ENCODE data around the gene STOX2.
A peak's percentile ranks its signal among the peaks of the same experiment; 100 is the strongest.

STOX2 gene, protein sequence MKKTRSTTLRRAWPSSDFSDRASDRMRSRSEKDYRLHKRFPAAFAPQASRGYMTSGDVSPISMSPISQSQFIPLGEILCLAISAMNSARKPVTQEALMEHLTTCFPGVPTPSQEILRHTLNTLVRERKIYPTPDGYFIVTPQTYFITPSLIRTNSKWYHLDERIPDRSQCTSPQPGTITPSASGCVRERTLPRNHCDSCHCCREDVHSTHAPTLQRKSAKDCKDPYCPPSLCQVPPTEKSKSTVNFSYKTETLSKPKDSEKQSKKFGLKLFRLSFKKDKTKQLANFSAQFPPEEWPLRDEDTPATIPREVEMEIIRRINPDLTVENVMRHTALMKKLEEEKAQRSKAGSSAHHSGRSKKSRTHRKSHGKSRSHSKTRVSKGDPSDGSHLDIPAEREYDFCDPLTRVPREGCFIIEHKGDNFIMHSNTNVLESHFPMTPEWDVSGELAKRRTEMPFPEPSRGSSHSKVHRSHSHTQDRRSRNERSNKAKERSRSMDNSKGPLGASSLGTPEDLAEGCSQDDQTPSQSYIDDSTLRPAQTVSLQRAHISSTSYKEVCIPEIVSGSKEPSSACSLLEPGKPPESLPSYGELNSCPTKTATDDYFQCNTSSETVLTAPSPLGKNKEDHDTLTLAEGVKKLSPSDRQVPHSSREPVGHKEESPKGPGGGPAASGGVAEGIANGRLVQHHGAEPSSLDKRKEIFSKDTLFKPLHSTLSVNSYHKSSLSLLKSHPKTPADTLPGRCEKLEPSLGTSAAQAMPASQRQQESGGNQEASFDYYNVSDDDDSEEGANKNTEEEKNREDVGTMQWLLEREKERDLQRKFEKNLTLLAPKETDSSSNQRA (N-terminal part only)

DNA sequence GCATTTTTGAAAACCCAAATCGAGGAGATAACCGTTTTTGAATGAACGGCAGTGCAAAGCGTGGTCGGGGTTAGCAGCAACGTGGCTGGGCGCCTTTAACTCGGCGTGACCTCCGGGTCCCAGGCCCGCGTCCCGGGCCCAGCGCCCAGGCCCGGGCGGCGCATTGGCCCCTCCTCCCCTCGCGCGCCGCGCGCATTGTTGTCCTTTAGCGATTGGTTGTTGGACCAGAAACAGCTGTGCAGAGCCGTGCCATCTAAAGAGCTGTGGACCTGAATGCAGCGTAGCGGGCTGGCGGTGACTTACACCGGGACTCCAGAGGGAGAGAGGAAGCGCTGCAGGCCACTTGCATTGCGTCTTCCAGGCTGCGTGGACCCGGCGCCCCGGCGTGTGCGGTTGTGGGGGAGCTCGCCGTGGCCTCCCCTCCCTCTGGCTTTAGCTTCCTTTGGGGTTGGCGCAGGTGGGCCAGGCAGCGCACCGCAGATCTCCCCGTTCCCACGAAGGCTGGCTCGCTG, at the start of gene STOX2:
Gene STOX2 (plus strand): TSS at position 227 of the 512 bp plus-strand sequence. CDS start 1,484 bp downstream, outside the sequence.
- peak within 1 kb of the TSS; percentile 35 for H3K4me3 ChIP-seq (ENCODE audit: control insufficient read depth, low read depth, low read length)
- DNase-seq (ENCODE audit: low read depth) = peak; percentile 34

DNA sequence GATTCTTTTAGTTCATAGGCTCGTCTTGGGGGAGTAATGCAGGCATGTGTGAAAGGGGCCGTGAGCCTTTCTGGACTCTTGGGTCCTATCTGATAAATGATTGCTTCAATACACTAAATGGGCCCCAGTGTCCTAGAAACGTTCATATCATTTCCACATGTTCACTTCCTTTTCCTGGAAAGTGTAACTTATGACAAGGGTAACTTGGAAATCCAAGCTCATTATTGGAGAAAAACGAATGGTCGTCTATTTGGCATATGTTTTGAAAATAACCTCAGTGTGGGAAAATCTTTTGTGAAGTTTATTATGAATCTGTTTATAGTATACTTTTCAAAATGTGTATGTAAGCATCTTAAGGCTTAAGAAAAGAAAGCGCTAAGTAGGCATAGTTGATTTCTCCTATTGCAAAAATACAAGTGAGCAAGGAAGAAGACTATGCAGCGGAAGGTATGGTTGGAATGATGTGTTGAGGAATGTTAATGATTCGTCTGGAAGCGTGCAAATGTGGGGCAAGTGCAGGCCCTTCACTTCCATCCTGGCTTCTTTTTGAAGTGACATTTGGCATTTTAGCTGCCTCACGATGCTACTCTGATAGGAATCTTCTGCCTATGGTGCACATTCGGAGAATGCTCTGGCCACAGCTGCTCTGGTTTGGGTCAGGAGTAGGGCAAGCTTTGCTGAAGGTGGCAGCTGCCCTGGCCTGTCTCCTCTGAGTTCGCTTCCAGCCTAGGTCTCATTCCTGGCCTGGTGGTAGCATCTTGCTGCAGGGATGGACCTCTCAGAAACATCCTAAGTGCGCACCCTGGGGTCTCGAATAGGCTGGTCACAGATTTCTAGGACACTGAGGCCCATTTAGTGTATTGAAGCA, 49.5 kb upstream of the STOX2 start:
- TF ChIP-seq, protein P1, sequence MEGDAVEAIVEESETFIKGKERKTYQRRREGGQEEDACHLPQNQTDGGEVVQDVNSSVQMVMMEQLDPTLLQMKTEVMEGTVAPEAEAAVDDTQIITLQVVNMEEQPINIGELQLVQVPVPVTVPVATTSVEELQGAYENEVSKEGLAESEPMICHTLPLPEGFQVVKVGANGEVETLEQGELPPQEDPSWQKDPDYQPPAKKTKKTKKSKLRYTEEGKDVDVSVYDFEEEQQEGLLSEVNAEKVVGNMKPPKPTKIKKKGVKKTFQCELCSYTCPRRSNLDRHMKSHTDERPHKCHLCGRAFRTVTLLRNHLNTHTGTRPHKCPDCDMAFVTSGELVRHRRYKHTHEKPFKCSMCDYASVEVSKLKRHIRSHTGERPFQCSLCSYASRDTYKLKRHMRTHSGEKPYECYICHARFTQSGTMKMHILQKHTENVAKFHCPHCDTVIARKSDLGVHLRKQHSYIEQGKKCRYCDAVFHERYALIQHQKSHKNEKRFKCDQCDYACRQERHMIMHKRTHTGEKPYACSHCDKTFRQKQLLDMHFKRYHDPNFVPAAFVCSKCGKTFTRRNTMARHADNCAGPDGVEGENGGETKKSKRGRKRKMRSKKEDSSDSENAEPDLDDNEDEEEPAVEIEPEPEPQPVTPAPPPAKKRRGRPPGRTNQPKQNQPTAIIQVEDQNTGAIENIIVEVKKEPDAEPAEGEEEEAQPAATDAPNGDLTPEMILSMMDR (conservative IDR thresholded peaks at IDR 0.05; ENCODE audit: control insufficient read depth, insufficient read depth, low read depth, low read length) = no peak
- DNase-seq (ENCODE audit: low read depth) = no peak
- no peak overlapping the region for H3K4me3 ChIP-seq (ENCODE audit: control insufficient read depth, low read depth, low read length)

More for the DNA sequence above, at the start of gene STOX2:
- TF ChIP-seq, protein P1 (conservative IDR thresholded peaks at IDR 0.05; ENCODE audit: control insufficient read depth, insufficient read depth, low read depth, low read length) = no peak

DNA sequence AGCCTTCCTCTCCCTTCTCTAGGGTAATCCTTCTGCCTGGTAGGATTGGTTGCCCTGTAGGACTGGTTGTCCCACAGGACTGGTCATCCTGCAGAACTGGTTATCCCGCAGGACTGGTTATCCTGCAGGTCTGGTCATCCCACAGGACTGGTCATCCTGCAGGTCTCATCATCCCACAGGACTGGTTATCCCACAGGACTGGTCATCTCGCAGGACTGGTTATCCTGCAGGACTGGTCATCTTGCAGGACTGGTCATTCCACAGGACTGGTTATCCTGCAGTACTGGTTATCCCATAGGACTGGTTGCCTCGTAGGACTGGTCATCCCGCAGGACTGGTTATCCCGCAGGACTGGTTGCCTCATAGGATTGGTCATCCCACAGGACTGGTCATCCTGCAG, 48.1 kb upstream of the STOX2 start:
- no peak overlapping the region for H3K4me3 ChIP-seq (ENCODE audit: control insufficient read depth, low read depth, low read length)
- TF ChIP-seq, protein P1 (conservative IDR thresholded peaks at IDR 0.05; ENCODE audit: control insufficient read depth, insufficient read depth, low read depth, low read length) = no peak

GRCh38 chr4:183858011-183858615, 47.0 kb upstream of the STOX2 start:
- DNase-seq (ENCODE audit: low read depth) = no peak
- TF ChIP-seq, protein P1 (conservative IDR thresholded peaks at IDR 0.05; ENCODE audit: control insufficient read depth, insufficient read depth, low read depth, low read length) = no peak
- no peak overlapping the region for H3K4me3 ChIP-seq (ENCODE audit: control insufficient read depth, low read depth, low read length)

More for the DNA sequence above, 48.1 kb upstream of the STOX2 start:
- no peak for DNase-seq (ENCODE audit: low read depth)

DNA sequence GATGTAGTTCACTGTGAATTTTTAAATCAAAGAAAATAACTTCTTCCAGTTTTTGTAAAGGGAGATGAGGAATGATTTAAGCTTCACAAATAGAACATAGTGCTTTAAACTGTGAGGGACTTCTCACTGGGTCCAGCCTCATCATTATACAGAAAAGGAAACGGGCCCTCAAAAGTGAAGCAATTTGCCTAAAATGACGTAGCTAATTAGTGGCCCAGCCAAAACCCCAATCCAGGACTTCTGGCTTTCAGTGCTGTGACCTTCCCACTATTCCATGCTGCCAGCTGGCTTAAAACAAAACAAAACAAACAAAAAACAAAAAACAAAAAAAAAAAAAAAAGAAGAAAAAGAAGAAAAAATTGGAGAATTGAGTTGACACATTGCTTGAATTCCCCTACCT, 45.0 kb upstream of the STOX2 start:
- no peak for DNase-seq (ENCODE audit: low read depth)
- no peak overlapping the region for H3K4me3 ChIP-seq (ENCODE audit: control insufficient read depth, low read depth, low read length)
- TF ChIP-seq, protein P1 (conservative IDR thresholded peaks at IDR 0.05; ENCODE audit: control insufficient read depth, insufficient read depth, low read depth, low read length) = no peak
